HEK293T (cell line): ENCODE measurements around the gene MEGF9.
"Not testable (repeated sequence)": the region's sequence is repeated elsewhere in the genome, so short reads cannot be mapped to it uniquely, and the experiment has no call there.

Experiments
- CTCF ChIA-PET: fragments of 350-600 bp; formaldehyde crosslinking; extraction: SDS; loops from one replicate; lab custom pipeline; 2021; ENCODE audit warnings: antibody characterized with exemption, inconsistent platforms; lab: Yijun Ruan, JAX
- POLR2A ChIA-PET: fragments of 350-600 bp; formaldehyde crosslinking; extraction: SDS; loops from one replicate; lab custom pipeline; 2020; ENCODE audit warnings: antibody characterized with exemption, inconsistent platforms; lab: Yijun Ruan, JAX
- DNase-seq: peaks from one replicate; pipeline ENCODE4 v3.0.0; 2012; ENCODE audit warnings: mixed read lengths; ENCODE audit errors: extremely low spot score
- ARNT ChIP-seq: fragments of 450-650 bp; IDR thresholded peaks from 2 replicates; pipeline ENCODE4 v1.6.1; 2017; ENCODE audit warnings: mild to moderate bottlenecking
- BHLHE40 ChIP-seq: fragments of 450-650 bp; IDR thresholded peaks from 2 replicates; pipeline ENCODE4 v1.6.1; 2016; ENCODE audit warnings: mild to moderate bottlenecking, moderate library complexity, borderline replicate concordance
- CTBP1 ChIP-seq: fragments of 450-650 bp; IDR thresholded peaks from 2 replicates; pipeline ENCODE4 v1.6.1; 2016; ENCODE audit warnings: borderline replicate concordance
- ELF4 ChIP-seq: fragments of 450-650 bp; IDR thresholded peaks from 2 replicates; pipeline ENCODE4 v1.6.1; 2017; ENCODE audit warnings: antibody characterized with exemption
- FOXA1 ChIP-seq: fragments of 450-650 bp; IDR thresholded peaks from 2 replicates; pipeline ENCODE4 v1.6.1; 2016; ENCODE audit warnings: mild to moderate bottlenecking
- FOXK2 ChIP-seq: fragments of 450-650 bp; IDR thresholded peaks from 2 replicates; pipeline ENCODE4 v1.6.1; 2016; ENCODE audit warnings: mild to moderate bottlenecking
- FOXM1 ChIP-seq: fragments of 450-650 bp; IDR thresholded peaks from 2 replicates; pipeline ENCODE4 v1.6.1; 2017; ENCODE audit warnings: mild to moderate bottlenecking, borderline replicate concordance
- HDGF ChIP-seq: fragments of 450-650 bp; IDR thresholded peaks from 2 replicates; pipeline ENCODE4 v1.6.1; 2017; ENCODE audit warnings: antibody characterized with exemption, borderline replicate concordance
- L3MBTL2 ChIP-seq: fragments of 450-650 bp; conservative IDR thresholded peaks from 2 replicates; pipeline ENCODE4 v1.6.1; 2016; ENCODE audit warnings: mild to moderate bottlenecking
- LEF1 ChIP-seq: fragments of 450-650 bp; IDR thresholded peaks from 2 replicates; pipeline ENCODE4 v1.6.1; 2017; ENCODE audit warnings: mild to moderate bottlenecking, borderline replicate concordance
- NFRKB ChIP-seq: fragments of 450-650 bp; IDR thresholded peaks from 2 replicates; pipeline ENCODE4 v1.6.1; 2016; ENCODE audit warnings: mild to moderate bottlenecking, moderate library complexity
- SP1 ChIP-seq: fragments of 450-650 bp; IDR thresholded peaks from 2 replicates; pipeline ENCODE4 v1.6.1; 2017
- SUZ12 ChIP-seq: fragments of 450-650 bp; IDR thresholded peaks from 2 replicates; pipeline ENCODE4 v1.6.1; 2016; ENCODE audit warnings: mild to moderate bottlenecking
- TARDBP ChIP-seq: fragments of 450-650 bp; IDR thresholded peaks from 2 replicates; pipeline ENCODE4 v1.6.1; 2016
- ZNF384 ChIP-seq: fragments of 450-650 bp; IDR thresholded peaks from 2 replicates; pipeline ENCODE4 v1.6.1; 2016
- TF ChIP-seq, protein P1 (sequence below): fragments of 450-650 bp; IDR thresholded peaks from 2 replicates; pipeline ENCODE4 v1.6.1; 2016

MEGF9 gene

DNA sequence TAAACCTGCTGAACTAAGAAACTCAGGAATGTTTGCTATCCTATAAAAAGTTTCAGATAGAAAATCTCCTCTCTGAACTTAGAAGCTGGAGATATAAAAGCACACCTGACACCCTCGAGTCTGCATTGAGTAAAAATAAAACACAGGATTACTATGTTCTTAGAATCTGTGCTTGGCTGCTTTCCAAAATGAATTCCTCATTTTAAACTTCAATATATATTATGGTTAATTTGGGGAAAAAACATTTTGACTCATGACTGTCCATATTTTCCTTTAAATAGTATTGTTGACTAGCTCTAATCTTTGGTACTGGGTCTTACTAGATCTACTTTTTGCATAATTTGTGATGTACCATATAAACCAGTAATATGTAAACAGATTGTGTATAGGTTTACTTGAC lies 42.3 kb upstream of the MEGF9 start:
- no peak for DNase-seq
- ChIA-PET POLR2A (interaction anchor here (0.7 kb wide), 1 partner anchor 72 kb away, joined by 4 read pairs; no protein-coding TSS in a partner anchor), CTCF (interaction anchor here (1.0 to 1.9 kb wide), 3 partner anchors 181 to 303 kb away, joined by 3 to 8 read pairs (median 5); no protein-coding TSS in a partner anchor)
- TF ChIP-seq ARNT (no peak), LEF1 (no peak), ZNF384 (no peak), ELF4 (no peak), L3MBTL2 (no peak), HDGF (no peak), FOXA1 (no peak), FOXK2 (no peak), SUZ12 (no peak), BHLHE40 (no peak), SP1 (no peak), FOXM1 (no peak)
- TF ChIP-seq, protein P1, sequence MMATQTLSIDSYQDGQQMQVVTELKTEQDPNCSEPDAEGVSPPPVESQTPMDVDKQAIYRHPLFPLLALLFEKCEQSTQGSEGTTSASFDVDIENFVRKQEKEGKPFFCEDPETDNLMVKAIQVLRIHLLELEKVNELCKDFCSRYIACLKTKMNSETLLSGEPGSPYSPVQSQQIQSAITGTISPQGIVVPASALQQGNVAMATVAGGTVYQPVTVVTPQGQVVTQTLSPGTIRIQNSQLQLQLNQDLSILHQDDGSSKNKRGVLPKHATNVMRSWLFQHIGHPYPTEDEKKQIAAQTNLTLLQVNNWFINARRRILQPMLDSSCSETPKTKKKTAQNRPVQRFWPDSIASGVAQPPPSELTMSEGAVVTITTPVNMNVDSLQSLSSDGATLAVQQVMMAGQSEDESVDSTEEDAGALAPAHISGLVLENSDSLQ = no peak

DNA sequence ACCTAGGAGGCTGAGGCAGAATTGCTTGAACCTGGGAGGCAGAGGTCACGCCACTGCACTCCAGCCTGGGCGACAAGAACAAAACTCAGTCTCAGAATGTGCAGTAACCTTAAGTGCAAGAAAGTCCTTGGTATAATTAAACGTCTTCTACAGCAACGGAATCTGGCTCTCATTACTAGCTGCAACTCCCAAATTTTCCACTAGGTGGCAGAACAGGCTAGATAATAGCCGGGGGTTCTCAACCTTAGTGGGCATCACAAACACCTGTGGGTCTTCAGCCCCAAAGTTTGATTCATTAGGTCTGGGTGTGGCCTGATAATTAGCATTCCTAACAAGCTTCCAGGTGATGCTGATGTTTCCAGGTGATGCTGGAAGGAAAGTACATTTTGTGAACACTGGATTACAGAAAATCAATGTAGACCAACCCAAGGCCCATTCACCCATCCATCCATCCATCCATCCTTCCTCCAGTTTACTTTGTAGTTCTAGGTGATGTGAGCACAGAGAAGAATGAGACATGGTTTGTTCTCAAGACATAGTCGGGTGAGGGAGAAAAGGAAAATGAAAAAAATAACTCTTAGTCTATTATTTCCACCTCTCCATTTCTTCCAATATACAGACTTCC lies 41.7 kb upstream of the MEGF9 start:
- no peak for TF ChIP-seq NFRKB
- TF ChIP-seq ELF4 = no peak
- TF ChIP-seq FOXK2 = no peak
- TF ChIP-seq ARNT = no peak
- no peak for TF ChIP-seq CTBP1
- no peak for TF ChIP-seq BHLHE40
- TF ChIP-seq, protein P1 = no peak
- no peak for TF ChIP-seq SUZ12
- no peak for TF ChIP-seq TARDBP
- no peak for TF ChIP-seq SP1
- TF ChIP-seq FOXM1 = no peak
- no peak for TF ChIP-seq HDGF
- TF ChIP-seq LEF1 = no peak
- peak; percentile 66 for DNase-seq
- ChIA-PET CTCF (interaction anchor here (0.6 to 1.9 kb wide), 5 partner anchors 18 to 304 kb away, joined by 3 to 8 read pairs (median 3); no protein-coding TSS in a partner anchor), POLR2A (interaction anchor here (0.7 kb wide), 1 partner anchor 71 kb away, joined by 4 read pairs; no protein-coding TSS in a partner anchor)

DNA sequence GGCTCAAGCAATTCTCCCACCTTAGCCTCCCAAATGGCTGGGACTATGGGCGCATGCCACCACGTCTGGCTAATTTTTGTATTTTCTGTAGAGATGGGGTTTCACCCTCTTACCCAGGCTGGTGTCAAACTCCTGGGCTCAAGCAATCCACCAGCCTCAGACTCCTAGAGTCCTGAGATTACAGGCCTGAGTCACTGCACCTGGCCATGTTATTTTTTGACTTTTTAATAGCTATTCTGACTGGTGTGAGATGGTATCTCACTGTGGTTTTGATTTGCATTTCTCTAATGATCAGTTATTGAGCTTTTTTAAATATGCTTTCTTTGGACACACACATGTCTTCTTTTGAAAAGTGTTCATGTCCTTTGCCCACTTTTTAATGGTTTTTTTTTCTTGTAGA lies 40.8 kb upstream of the MEGF9 start:
- ChIA-PET CTCF (interaction anchor here (0.6 to 1.9 kb wide), 4 partner anchors 19 to 1111 kb away, joined by 3 to 8 read pairs (median 4); no protein-coding TSS in a partner anchor), POLR2A (no interaction called here)
- no peak for DNase-seq
- TF ChIP-seq LEF1 = no peak
- TF ChIP-seq, protein P1 = no peak
- no peak for TF ChIP-seq ELF4
- TF ChIP-seq FOXA1 = no peak
- no peak for TF ChIP-seq ARNT
- TF ChIP-seq CTBP1 = no peak
- no peak for TF ChIP-seq NFRKB
- TF ChIP-seq BHLHE40 = no peak
- no peak for TF ChIP-seq FOXM1
- TF ChIP-seq L3MBTL2 = no peak
- TF ChIP-seq SUZ12 = no peak
- TF ChIP-seq HDGF = no peak
- no peak for TF ChIP-seq SP1
- TF ChIP-seq ZNF384 = no peak
- TF ChIP-seq TARDBP = no peak
- no peak for TF ChIP-seq FOXK2

DNA sequence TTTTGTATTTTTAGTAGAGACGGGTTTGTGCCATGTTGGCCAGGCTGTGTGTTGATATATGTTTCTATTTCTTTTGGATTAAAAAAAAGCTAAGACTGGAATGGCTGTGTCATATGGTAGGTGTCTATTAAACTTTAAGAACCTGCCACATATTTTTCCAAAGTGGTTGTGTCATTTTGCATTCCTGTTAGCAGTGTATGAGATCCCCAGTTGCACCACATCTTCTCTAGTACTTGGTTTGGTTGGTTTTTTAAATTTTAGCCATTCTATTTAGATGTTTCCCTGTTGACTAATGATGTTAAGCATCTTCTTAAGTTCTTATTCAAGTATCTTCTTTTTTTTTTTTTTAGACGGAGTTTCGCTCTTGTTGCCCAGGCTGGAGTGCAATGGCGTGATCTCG lies 36.2 kb upstream of the MEGF9 start:
- CTCF ChIA-PET = no interaction called here
- DNase-seq = no peak
- POLR2A ChIA-PET = no interaction called here
- no peak for TF ChIP-seq SP1
- no peak for TF ChIP-seq L3MBTL2
- TF ChIP-seq NFRKB = no peak
- TF ChIP-seq HDGF = no peak
- TF ChIP-seq CTBP1 = no peak
- no peak for TF ChIP-seq SUZ12
- TF ChIP-seq LEF1 = no peak
- TF ChIP-seq, protein P1 = no peak
- TF ChIP-seq ZNF384 = no peak
- no peak for TF ChIP-seq TARDBP
- TF ChIP-seq FOXA1 = no peak
- no peak for TF ChIP-seq FOXM1
- no peak for TF ChIP-seq ELF4
- TF ChIP-seq BHLHE40 = no peak
- no peak for TF ChIP-seq FOXK2
- TF ChIP-seq ARNT = no peak

DNA sequence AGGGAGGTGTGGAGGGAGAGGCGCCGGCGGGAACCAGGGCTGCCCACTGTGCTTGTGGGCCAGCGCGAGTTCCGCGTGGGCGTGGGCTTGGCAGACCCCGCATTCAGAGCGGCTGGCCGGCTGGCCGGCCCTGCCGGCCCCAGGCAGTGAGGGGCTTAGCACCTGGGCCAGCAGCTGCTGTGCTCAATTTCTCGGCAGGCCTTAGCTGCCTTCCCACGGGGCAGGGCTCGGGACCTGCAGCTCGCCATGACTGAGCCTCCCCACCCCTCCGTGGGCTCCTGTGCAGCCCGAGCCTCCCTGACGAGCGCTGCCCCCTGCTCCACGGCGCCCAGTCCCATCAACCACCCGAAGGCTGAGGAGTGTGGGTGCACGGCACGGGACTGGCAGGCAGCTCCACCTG lies 32.1 kb upstream of the MEGF9 start:
- DNase-seq, POLR2A ChIA-PET: not testable (repeated sequence)
- CTCF ChIA-PET = interaction anchor here (1.0 kb wide), 1 partner anchor 126 kb away, joined by 3 read pairs; no protein-coding TSS in a partner anchor
